Osteocyte (in vitro differentiated cells): ENCODE data around the gene TRIM24. TPM values are rescaled to one million over a fixed set of nuclear protein-coding genes. Genes with fewer than 3 reads are reported as not detected.

ENCODE experiments used
- DNase-seq: peaks from one replicate; pipeline ENCODE4 v3.0.0; 2021; ENCODE audit warnings: mixed read lengths; ENCODE audit not compliant: unreplicated experiment; ENCODE audit errors: extremely low spot score
- H3K27ac Mint-ChIP-seq: one replicate; pipeline ENCODE4 v1.8.0; 2021; ENCODE audit warnings: mild to moderate bottlenecking, mixed read lengths; ENCODE audit not compliant: unreplicated experiment
- H3K27me3 Mint-ChIP-seq: one replicate; pipeline ENCODE4 v1.8.0; 2021; ENCODE audit warnings: mixed read lengths; ENCODE audit not compliant: unreplicated experiment
- H3K36me3 Mint-ChIP-seq: one replicate; pipeline ENCODE4 v1.8.0; 2021; ENCODE audit warnings: mixed read lengths; ENCODE audit not compliant: unreplicated experiment
- H3K4me1 Mint-ChIP-seq: one replicate; pipeline ENCODE4 v1.8.0; 2021; ENCODE audit warnings: mixed read lengths; ENCODE audit not compliant: unreplicated experiment
- H3K4me3 Mint-ChIP-seq: one replicate; pipeline ENCODE4 v1.8.0; 2021; ENCODE audit warnings: mild to moderate bottlenecking, moderate library complexity, mixed read lengths; ENCODE audit not compliant: unreplicated experiment
- H3K9me3 Mint-ChIP-seq: one replicate; pipeline ENCODE4 v1.8.0; 2021; ENCODE audit warnings: mixed read lengths; ENCODE audit not compliant: unreplicated experiment
- CTCF ChIP-seq: fragments of 200-600 bp; sonication (generic); IDR thresholded peaks from 2 replicates; pipeline ENCODE4 v1.5.0; 2021; ENCODE audit warnings: antibody characterized with exemption, mild to moderate bottlenecking, moderate library complexity
- total RNA-seq: library from RNA; stranded (reverse); gene quantifications from 2 replicates; pipeline ENCODE4 v1.2.1, GENCODE V29; 2021

TRIM24 gene
- total RNA-seq, 1 donor from 2014 or later = 23.1 TPM

DNA sequence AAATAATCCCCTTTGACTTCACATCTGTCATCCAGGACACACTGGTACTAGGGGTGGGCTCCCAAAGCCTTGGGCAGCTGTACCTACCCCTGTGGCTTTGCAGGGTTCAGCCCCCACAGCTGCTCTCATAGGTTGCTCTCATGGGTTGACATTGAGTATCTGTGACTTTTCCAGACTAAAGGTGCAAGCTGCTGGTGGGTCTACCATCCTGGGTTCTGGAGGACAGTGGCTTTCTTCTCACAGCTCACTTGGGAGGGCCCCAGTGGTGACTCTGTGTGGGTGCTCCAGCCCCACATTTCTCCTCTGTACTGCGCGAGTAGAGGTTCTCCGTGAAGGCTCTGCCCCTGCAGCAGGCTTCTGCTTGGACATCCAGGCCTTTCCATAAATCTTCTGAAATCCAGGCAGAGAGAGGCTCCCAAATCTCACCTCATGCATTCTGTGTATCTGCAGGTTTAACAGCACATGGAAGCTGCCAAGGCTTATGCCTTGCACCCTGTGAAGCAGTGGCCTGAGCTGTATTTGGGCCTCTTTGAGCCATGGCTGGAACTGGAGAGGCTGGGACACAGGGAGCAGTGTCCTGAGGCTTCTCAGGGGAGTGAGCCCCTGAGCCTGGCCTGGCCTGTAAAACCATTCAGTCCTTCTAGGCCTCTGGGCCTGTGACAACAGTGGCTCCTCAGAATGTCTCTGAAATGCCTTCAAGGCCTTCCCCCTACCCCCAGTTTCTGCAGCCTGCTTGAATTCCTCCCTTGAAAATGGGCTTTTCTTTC, 52.2 kb downstream of the TRIM24 start:
- Mint-ChIP-seq H3K27me3 (no peaks in the 10 kb centered on the region), H3K9me3 (no peaks in the 10 kb centered on the region), H3K36me3 (peaks cover 32% of the 10 kb centered on the region), H3K27ac (no peak overlapping the region), H3K4me3 (no peak overlapping the region), H3K4me1 (no peaks in the 10 kb centered on the region)
- TF ChIP-seq CTCF = no peak
- no peak for DNase-seq

GRCh38 chr7:138512885-138513284, 52.8 kb downstream of the TRIM24 start:
- no peak for DNase-seq
- TF ChIP-seq CTCF = no peak
- H3K36me3 Mint-ChIP-seq = peaks cover 34% of the 10 kb centered on the region
- no peaks in the 10 kb centered on the region for H3K9me3 Mint-ChIP-seq
- H3K4me3 Mint-ChIP-seq = no peak overlapping the region
- no peak overlapping the region for H3K27ac Mint-ChIP-seq
- no peaks in the 10 kb centered on the region for H3K4me1 Mint-ChIP-seq
- H3K27me3 Mint-ChIP-seq = no peaks in the 10 kb centered on the region

DNA sequence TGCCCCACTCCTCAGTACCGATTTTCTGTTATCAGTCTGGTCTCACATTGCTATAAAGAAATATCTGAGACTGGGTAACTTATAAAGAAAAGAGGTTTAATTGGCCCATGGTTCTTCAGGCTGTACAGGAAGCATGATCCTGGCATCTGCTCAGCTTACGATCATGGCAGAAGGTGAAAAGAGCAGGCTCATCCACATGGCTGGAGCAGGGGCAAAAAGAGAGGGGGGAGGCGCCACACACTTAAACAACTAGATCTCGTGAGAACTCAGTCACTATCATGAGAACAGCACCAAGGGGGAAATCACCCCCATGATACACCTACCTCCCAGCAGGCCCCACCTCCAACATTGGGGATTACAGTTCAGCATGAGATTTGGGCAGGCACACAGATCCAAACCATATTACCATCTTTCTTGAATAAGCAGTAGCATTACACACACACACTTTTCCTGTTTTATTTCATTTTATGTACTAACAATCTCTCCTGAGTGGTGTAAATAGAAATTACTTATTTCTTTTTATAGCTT, 53.3 kb downstream of the TRIM24 start:
- Mint-ChIP-seq H3K36me3 (peaks cover 31% of the 10 kb centered on the region), H3K27ac (no peak overlapping the region), H3K4me1 (no peaks in the 10 kb centered on the region), H3K4me3 (no peak overlapping the region), H3K27me3 (no peaks in the 10 kb centered on the region), H3K9me3 (no peaks in the 10 kb centered on the region)
- TF ChIP-seq CTCF = no peak
- no peak for DNase-seq

- no peak overlapping the region for H3K27ac Mint-ChIP-seq
These were observed 54.0 kb downstream of the TRIM24 start for GRCh38 chr7:138514044-138514443.

More at GRCh38 chr7:138514044-138514443, 54.0 kb downstream of the TRIM24 start:
- Mint-ChIP-seq H3K27me3 (no peaks in the 10 kb centered on the region), H3K36me3 (peaks cover 35% of the 10 kb centered on the region), H3K9me3 (no peaks in the 10 kb centered on the region), H3K4me1 (no peaks in the 10 kb centered on the region), H3K4me3 (no peak overlapping the region)
- DNase-seq = no peak
- TF ChIP-seq CTCF = no peak
